Stomach (tissue), 4 donors: ENCODE measurements around the gene MAJIN.
"Not testable (repeated sequence)": the region's sequence is repeated elsewhere in the genome, so short reads cannot be mapped to it uniquely, and the experiment has no call there.

ENCODE experiments used
- CTCF ChIP-seq, 7 experiments: fragments of 450-650 bp in 4 of 7; fragments of 200-600 bp in 3 of 7; sonication (generic) in 3 of 7; IDR thresholded peaks; one replicate each; pipeline ENCODE4 v1.5.1; 2016 to 2019; ENCODE audit warnings: antibody characterized with exemption in 7 of 7, control low read depth in 2 of 7, mild to moderate bottlenecking in 1 of 7
- POLR2A ChIP-seq, 4 donors: fragments of 450-650 bp; IDR thresholded peaks; one replicate each; pipeline ENCODE4 v1.6.1; 2016; ENCODE audit warnings: antibody characterized with exemption in 4 of 4, control low read depth in 2 of 4, mild to moderate bottlenecking in 1 of 4, moderate library complexity in 1 of 4
- POLR2AphosphoS5 ChIP-seq, 3 donors: sonication (generic); formaldehyde crosslinking; IDR thresholded peaks; one replicate each; pipeline ENCODE4 v1.6.1; 2016; ENCODE audit warnings: antibody characterized with exemption in 3 of 3

GRCh38 chr11:64983339-64983738 lies 11.4 kb upstream of the MAJIN start:
- not testable (repeated sequence) for TF ChIP-seq CTCF, POLR2A, POLR2AphosphoS5 (IDR thresholded peaks at IDR 0.05)
